ENCODE measurements around the gene SRPRB.

The SRPRB gene, protein sequence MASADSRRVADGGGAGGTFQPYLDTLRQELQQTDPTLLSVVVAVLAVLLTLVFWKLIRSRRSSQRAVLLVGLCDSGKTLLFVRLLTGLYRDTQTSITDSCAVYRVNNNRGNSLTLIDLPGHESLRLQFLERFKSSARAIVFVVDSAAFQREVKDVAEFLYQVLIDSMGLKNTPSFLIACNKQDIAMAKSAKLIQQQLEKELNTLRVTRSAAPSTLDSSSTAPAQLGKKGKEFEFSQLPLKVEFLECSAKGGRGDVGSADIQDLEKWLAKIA

DNA sequence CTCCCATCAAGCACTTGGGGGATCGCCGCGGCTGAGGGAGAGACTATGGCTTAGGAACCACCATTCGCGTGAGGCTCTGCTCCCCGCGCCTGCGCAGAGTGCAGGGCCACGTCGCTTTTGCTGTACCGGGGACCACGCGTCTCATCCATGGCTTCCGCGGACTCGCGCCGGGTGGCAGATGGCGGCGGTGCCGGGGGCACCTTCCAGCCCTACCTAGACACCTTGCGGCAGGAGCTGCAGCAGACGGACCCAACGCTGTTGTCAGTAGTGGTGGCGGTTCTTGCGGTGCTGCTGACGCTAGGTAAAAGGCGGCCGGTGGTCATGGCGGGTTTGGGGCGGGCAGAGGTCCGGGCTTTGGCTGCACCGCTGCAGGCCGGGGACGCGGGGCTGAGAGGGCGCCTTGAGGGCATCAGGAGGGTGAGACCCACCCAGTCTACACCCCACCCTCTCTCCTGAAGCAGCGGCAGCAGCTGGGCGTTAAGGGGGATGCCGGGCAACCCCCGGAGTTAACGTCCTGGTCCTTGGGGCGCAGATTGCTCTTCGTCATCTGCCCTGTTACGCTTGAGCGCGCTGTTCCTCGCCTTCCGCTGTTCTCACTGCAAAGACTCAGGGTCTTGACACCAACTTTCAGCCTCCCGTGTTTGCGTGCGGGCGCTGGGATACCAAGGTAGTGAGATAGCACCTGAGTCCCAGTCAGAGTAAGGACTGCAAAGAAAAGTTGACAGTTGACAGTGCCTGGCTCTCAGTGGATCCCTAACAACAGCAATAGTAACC lies at the start of gene SRPRB:
Gene SRPRB, plus strand, starts transcription at position 114 of the 774 bp plus-strand sequence. Its CDS starts 34 bp downstream, at position 148.
- peak; percentile 93 for DNase-seq

DNA sequence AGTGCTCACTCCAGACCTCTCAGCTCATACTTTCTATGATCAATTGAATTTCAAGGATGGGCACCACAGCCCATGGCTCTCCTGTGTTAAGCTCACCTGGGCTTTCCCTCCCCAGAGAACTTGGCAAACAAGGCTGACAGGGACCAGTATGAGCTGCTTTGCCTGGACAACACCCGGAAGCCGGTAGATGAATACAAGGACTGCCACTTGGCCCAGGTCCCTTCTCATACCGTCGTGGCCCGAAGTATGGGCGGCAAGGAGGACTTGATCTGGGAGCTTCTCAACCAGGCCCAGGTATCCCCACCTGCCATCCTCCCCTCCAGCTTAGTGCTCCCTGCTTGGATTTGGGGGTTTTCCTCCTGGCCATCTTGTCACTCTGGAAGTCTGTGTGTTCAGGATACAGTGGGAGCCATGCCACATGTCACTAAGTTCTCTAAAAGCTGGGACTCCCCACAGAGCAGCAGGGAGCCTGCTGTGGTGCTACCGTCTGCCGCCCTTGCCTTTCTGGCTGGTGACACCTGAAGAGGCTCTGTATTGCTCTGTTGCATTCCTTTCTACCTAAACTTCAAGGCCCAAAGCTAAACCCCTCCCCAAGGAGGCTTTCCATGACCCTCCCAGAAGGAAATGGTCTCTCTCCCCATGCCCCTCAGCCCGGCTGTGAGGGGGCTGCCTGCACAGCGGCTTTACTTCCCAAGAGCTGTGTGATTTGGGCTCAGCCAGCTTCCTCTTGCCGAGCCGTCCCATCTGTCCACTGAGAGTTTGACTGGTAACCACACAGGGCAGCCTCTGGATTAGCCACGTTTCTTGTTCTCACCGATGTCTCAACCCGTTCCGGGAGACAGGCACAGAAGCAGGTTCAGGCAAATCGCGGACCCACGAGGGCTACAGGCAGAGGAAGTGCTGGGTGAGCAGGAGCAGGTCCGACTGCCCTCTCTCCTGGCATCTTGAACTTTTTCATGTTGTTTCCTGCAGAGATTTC lies 48.6 kb upstream of the SRPRB start:
- no peak for DNase-seq

- DNase-seq: no peak
Observed at GRCh38 chr3:133757701-133758567, 47.7 kb upstream of the SRPRB start.

GRCh38 chr3:133758568-133758928 lies 47.1 kb upstream of the SRPRB start:
- no peak for DNase-seq

- DNase-seq: no peak
Observed at GRCh38 chr3:133758964-133759739, 46.5 kb upstream of the SRPRB start.

DNA sequence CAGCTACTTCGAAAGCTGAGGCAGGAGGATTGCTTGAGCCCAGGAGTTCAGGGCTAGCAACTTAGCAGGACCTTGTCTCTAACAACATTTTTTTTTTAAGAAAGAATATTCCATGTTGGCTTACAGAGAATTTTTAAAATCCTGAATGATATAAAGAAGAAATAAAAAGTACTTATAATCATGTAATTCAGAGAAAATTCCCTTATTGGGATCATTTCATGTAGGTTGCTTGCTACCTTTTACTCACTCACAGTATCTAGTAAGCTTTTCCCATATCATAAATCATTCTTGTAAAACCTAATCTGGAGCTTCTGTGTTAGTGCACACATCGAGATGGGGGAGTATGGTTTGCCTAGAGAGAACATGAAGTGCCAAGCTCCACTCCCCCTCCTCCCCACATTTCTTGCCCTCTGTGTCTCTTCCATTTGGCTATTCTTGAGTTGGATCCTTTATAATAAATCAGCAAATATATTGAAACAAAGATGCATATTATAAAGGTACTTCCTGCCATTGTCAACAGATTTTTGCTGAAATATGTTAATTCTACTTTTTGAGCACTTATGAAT lies 45.8 kb upstream of the SRPRB start:
- no peak for DNase-seq

GRCh38 chr3:133760916-133761315 lies 44.7 kb upstream of the SRPRB start:
- DNase-seq: no peak

GRCh38 chr3:133761605-133762484 lies 43.8 kb upstream of the SRPRB start:
- DNase-seq: no peak

- no peak for DNase-seq
Observed at GRCh38 chr3:133762539-133762938, 43.1 kb upstream of the SRPRB start.

DNA sequence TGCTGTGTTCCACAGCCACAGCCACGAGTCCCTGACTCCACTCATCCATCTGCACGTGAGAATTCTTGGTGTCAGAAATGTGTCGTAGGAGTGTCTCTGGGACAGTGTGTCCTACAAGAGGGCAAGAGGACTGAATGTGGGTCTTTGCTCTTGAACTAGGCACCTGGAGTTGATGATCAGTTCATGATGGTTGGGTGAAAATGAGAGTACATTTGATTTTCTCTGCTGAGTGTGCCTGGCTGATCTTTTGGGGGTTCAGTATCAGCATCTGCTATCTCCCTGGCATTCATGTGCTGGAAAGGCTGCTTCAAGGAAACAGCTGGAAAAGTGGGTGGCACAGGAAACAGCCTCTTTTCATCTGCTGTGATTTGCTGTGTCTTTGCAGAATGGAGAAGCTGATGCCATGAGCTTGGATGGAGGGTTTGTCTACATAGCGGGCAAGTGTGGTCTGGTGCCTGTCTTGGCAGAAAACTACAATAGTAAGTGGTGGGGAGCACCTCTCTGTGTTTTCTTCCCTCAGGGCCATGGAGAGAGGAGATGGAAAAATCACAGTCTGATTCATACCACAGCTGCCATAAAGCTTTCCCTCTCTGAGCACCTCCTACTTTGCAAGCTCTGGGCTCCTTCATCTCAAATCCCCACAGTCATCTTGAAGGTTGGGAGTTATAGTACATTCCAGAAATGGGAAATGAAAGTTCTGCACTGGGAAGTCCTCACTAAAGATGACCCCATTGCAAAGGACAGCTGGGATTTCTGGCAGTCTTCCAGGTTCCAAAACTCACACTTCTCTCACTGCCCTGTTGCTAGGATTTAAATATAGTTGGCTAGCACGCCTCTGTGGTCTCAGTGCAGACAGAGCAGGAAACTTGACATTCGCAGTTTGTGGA lies 41.6 kb upstream of the SRPRB start:
- DNase-seq: peak; percentile 6

DNA sequence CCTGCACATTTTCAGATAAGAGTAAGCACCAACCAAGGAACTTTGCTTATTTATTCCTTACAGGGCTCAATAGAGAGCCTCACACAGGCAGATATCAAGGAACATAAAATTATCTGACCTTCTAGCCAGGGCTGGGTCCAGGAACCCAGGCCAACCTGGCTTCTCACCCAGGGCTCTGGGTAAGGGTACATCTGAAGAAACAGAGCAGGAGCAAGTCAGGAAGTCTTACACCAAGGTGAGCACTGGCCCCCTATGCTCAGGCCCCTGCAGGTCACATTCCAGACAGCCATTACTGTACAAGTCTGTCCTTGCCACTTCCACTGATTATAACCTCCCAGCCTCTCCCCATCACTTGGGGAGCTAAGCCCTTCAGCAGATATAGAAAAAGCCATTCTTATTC lies 40.4 kb upstream of the SRPRB start:
- DNase-seq: no peak

GRCh38 chr3:133767607-133768006 lies 38.0 kb upstream of the SRPRB start:
- no peak for DNase-seq

- DNase-seq: no peak
Observed at GRCh38 chr3:133769536-133769935, 36.1 kb upstream of the SRPRB start.

DNA sequence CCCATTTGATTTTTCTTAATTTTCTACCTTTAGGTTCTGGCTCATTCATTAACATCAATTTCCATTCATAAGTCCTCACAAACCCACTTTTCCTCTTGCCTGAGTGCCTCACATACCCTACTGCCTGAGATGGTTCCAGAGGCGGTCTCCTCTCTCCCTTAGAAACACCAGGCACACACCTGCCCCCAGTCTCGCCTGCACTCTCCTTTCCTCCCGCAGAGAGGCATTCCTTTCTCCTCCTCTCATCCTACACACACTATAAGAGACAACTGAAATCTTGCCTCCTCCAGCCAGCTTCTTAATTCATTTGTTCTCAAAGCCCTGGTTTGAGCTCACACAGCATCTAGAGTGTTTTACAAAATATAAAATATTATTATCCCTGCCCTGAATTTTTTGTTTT lies 31.9 kb upstream of the SRPRB start:
- no peak for DNase-seq

GRCh38 chr3:133775309-133775708 lies 30.3 kb upstream of the SRPRB start:
- no peak for DNase-seq

GRCh38 chr3:133775835-133776234 lies 29.8 kb upstream of the SRPRB start:
- no peak for DNase-seq

DNA sequence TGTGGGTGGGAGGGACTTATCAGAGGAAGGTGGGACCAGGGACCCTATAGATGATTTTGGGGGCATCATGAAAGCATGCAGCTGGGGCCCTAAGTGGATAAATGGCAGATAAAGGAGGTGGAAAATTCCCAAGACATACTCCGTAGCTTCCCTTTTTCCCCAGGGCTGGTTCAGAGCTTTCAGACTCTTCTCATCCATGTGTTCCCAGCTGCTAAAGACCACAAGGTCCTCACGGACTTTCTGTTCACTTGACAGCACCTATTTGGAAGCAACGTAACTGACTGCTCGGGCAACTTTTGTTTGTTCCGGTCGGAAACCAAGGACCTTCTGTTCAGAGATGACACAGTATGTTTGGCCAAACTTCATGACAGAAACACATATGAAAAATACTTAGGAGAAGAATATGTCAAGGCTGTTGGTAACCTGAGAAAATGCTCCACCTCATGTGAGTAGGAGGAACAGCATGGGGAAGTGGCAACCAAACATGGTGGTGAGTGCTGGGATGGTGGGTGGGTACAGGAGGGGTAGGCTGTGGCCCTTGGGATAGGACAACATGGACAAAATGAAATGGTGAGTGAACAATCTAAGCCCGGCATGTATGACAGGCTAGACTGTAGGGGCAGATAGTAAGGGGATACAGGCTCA lies 28.7 kb upstream of the SRPRB start:
- DNase-seq: no peak

- no peak for DNase-seq
Observed at GRCh38 chr3:133777807-133778568, 27.6 kb upstream of the SRPRB start.
